ENCODE data around the gene AHCYL2. TPM values are rescaled to one million over a fixed set of nuclear protein-coding genes. Genes with fewer than 3 reads are reported as not detected.

Gene AHCYL2
- total and polyA plus RNA-seq, 12 donors = 6.6 to 57.1 (median 21.7) TPM

DNA sequence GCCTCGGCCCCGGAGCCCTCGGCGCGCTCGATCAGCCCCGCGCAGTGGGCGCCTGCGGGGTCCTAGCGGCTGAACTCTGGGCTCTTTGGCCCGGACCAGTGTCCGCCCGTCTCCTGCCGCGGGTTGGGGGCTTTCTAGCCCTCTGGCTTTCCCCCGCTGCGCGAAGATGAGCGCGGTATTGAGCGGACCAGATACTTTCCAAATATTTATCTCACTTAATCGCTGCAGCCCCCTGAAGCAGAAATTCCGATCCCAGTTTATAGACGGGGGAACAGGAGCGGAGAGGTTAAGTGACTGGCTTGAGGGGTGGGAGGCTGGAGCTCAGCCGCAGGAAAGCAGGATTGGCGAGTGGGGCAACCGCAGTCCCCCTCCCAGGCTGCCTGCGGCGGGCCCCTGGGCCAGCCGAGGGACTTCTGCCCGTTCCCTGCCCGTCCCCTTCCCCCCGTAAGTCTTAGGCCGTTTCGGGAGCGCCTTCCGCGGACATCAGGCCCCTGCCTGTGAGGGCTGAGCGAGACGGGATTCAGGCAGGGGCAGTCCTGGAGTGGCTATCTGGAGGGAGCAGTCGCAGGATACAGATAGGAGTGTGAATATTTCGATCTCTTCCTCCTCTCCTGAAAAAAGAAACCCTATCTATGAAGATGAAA lies 210.0 kb downstream of the AHCYL2 start:
- peak in 3 of 7 donors; percentile 10 to 22 (median 20) for DNase-seq
- Histone ChIP-seq H3K27me3 (no peaks in the 10 kb centered on the region), H3K9me3 (replicated peaks in 1 of 3) (no peaks in the 10 kb centered on the region), H3K4me3 (peak overlapping the region; percentile 10 to 76 (median 66)), H3K27ac (peak overlapping the region in 3 of 5 donors; percentile 9 to 57 (median 29)), H3K36me3 (replicated peaks in 1 of 2) (no peaks in the 10 kb centered on the region), H3K4me1 (replicated peaks in 1 of 2) (peaks cover 0 to 14% of the 10 kb centered on the region in 2 donors)
- intact Hi-C loops (cut with DNase I) = no loop called here
- TF ChIP-seq POLR2A (IDR thresholded peaks at IDR 0.05) = no peak
- TF ChIP-seq, protein P1, sequence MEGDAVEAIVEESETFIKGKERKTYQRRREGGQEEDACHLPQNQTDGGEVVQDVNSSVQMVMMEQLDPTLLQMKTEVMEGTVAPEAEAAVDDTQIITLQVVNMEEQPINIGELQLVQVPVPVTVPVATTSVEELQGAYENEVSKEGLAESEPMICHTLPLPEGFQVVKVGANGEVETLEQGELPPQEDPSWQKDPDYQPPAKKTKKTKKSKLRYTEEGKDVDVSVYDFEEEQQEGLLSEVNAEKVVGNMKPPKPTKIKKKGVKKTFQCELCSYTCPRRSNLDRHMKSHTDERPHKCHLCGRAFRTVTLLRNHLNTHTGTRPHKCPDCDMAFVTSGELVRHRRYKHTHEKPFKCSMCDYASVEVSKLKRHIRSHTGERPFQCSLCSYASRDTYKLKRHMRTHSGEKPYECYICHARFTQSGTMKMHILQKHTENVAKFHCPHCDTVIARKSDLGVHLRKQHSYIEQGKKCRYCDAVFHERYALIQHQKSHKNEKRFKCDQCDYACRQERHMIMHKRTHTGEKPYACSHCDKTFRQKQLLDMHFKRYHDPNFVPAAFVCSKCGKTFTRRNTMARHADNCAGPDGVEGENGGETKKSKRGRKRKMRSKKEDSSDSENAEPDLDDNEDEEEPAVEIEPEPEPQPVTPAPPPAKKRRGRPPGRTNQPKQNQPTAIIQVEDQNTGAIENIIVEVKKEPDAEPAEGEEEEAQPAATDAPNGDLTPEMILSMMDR (IDR thresholded peaks at IDR 0.05) = no peak
- 0 to 1% (median 1%) methylated on average over 14 to 44 of the region's 44 CpGs for WGBS, 4 donors

DNA sequence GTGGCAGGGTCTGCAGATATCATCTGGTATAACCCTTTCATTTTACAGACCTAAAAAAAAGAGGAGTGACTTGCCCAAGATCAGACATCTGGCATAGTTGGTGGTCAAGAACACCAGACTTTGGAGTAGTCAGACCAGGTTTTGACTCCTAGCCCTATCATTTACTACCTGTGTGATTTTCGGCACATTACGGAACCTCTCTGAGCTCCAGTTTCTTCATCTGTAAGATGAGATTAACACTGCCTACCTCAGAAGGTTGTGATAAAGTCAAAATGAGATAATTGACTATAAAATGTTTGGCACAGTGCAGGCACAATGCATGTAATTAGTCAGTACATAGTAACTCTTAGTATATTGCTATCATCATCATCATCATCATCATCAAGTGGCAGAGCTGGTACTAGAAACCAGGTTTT lies 210.6 kb downstream of the AHCYL2 start:
- H3K9me3 ChIP-seq (replicated peaks in 1 of 3) = no peaks in the 10 kb centered on the region
- H3K27ac ChIP-seq = no peak overlapping the region
- TF ChIP-seq, protein P1 (IDR thresholded peaks at IDR 0.05) = no peak
- no peak for TF ChIP-seq POLR2A (IDR thresholded peaks at IDR 0.05)
- no peak for DNase-seq
- peaks cover 0 to 14% of the 10 kb centered on the region in 2 donors for H3K4me1 ChIP-seq (replicated peaks in 1 of 2)
- intact Hi-C loops (cut with DNase I) = no loop called here
- H3K27me3 ChIP-seq = no peaks in the 10 kb centered on the region
- peak overlapping the region in 1 of 4 donors; percentile 70 for H3K4me3 ChIP-seq
- no peaks in the 10 kb centered on the region for H3K36me3 ChIP-seq (replicated peaks in 1 of 2)
- WGBS, 4 donors = 90 to 98% (median 95%) methylated on average over 2 of the region's 2 CpGs

DNA sequence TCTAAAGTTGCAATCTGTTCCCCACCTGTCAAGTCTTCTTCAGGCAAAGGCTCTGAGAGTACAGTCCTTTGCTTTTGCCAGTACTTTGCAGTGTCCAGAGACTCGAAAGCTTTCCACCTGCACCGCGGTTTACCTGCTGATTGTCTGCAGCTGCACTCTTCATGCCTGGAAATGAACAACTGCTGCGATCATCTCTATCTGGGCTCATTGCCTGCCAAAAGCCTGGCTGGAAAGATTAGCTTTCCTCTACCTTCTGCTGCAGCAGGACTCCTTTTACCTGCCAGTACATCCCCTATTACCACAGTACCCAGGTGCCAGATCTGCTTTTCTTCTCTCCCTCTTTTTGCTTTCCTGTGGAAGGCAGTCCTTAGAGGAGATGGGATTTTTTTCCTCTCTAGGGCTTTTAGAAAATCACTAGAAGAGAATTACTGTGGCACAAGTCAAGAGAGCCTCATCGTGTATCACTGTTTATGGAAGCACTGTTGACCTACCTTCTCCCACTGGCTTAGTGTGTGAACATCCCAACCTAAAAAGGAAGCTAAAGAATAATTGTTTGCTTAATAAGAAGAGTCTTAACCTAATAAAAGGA lies 211.6 kb downstream of the AHCYL2 start:
- TF ChIP-seq, protein P1 (IDR thresholded peaks at IDR 0.05) = no peak
- TF ChIP-seq POLR2A (IDR thresholded peaks at IDR 0.05) = no peak
- H3K36me3 ChIP-seq (replicated peaks in 1 of 2) = no peaks in the 10 kb centered on the region
- H3K27ac ChIP-seq = no peak overlapping the region
- intact Hi-C loops (cut with DNase I) = no loop called here
- WGBS, 4 donors = 92 to 96% (median 94%) methylated on average over 5 of the region's 5 CpGs
- no peaks in the 10 kb centered on the region for H3K9me3 ChIP-seq (replicated peaks in 1 of 3)
- DNase-seq = no peak
- H3K4me1 ChIP-seq (replicated peaks in 1 of 2) = peaks cover 0 to 14% of the 10 kb centered on the region in 2 donors
- H3K4me3 ChIP-seq = no peak overlapping the region
- no peaks in the 10 kb centered on the region for H3K27me3 ChIP-seq

DNA sequence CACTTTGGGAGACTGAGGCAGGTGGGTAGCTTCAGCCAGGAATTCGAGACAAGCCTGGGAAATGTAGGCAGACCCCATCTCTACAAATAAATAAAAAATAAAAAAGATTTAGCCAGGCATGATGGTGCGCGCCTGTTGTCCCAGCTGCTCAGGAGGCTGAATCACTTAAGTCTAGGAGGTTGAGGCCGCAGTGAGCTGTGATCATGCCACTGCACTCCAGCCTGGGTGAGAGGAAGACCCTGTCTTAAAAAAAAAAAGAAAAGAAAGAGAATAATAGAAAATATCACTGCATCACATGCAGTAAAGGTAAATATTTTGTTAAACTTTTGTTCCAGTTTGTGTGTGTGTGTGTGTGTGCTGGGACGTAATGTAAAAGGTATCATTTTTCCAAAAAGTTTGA lies 212.4 kb downstream of the AHCYL2 start:
- H3K4me3 ChIP-seq = no peak overlapping the region
- intact Hi-C loops (cut with DNase I) = no loop called here
- H3K4me1 ChIP-seq (replicated peaks in 1 of 2) = peaks cover 0 to 14% of the 10 kb centered on the region in 2 donors
- no peaks in the 10 kb centered on the region for H3K9me3 ChIP-seq (replicated peaks in 1 of 3)
- no peak overlapping the region for H3K27ac ChIP-seq
- no peak for TF ChIP-seq POLR2A (IDR thresholded peaks at IDR 0.05)
- TF ChIP-seq, protein P1 (IDR thresholded peaks at IDR 0.05) = no peak
- no peaks in the 10 kb centered on the region for H3K36me3 ChIP-seq (replicated peaks in 1 of 2)
- 94 to 99% (median 96%) methylated on average over 5 of the region's 5 CpGs for WGBS, 4 donors
- no peaks in the 10 kb centered on the region for H3K27me3 ChIP-seq
- DNase-seq = no peak

All from adrenal gland (tissue), 12 donors.